HG02973 (cell line): ENCODE results near the gene KCNQ1OT1.

Source experiments
- ATAC-seq: cut with Tn5 transposase; IDR thresholded peaks from one replicate; pipeline ENCODE4 v1.9.1; 2021; ENCODE audit warnings: moderate library complexity; ENCODE audit not compliant: unreplicated experiment

Gene KCNQ1OT1

GRCh38 chr11:2721210-2721916, 21.6 kb upstream of the KCNQ1OT1 start:
- no peak for ATAC-seq

GRCh38 chr11:2719831-2720590, 20.2 kb upstream of the KCNQ1OT1 start:
- ATAC-seq, result no peak

- no peak for ATAC-seq
Observed at GRCh38 chr11:2718817-2719438, 19.1 kb upstream of the KCNQ1OT1 start.

GRCh38 chr11:2717561-2718325, 17.9 kb upstream of the KCNQ1OT1 start:
- ATAC-seq, result no peak

GRCh38 chr11:2716376-2717095, 16.7 kb upstream of the KCNQ1OT1 start:
- no peak for ATAC-seq

- no peak for ATAC-seq
Observed at GRCh38 chr11:2715716-2716350, 16.0 kb upstream of the KCNQ1OT1 start.

GRCh38 chr11:2714871-2715270, 15.1 kb upstream of the KCNQ1OT1 start:
- no peak for ATAC-seq

- no peak for ATAC-seq
Observed at GRCh38 chr11:2714463-2714800, 14.6 kb upstream of the KCNQ1OT1 start.

GRCh38 chr11:2713661-2714462, 14.1 kb upstream of the KCNQ1OT1 start:
- ATAC-seq, result no peak

GRCh38 chr11:2713094-2713493, 13.3 kb upstream of the KCNQ1OT1 start:
- ATAC-seq, result no peak

- ATAC-seq, result no peak
Observed at GRCh38 chr11:2711161-2711560, 11.4 kb upstream of the KCNQ1OT1 start.

- ATAC-seq, result no peak
Observed at GRCh38 chr11:2709429-2709828, 9.6 kb upstream of the KCNQ1OT1 start.

GRCh38 chr11:2708757-2709281, 9.0 kb upstream of the KCNQ1OT1 start:
- ATAC-seq, result no peak

GRCh38 chr11:2708151-2708581, 8.4 kb upstream of the KCNQ1OT1 start:
- no peak for ATAC-seq

GRCh38 chr11:2707736-2708135, 7.9 kb upstream of the KCNQ1OT1 start:
- no peak for ATAC-seq

- no peak for ATAC-seq
Observed at GRCh38 chr11:2706321-2706720, 6.5 kb upstream of the KCNQ1OT1 start.

- no peak for ATAC-seq
Observed at GRCh38 chr11:2704896-2705606, 5.3 kb upstream of the KCNQ1OT1 start.

- no peak for ATAC-seq
Observed at GRCh38 chr11:2704356-2704755, 4.6 kb upstream of the KCNQ1OT1 start.
